IPS-18a (cell line): ENCODE measurements around the gene PAQR5.
"Not testable (repeated sequence)": the region's sequence is repeated elsewhere in the genome, so short reads cannot be mapped to it uniquely, and the experiment has no call there.

Experiments used
- H3K27ac ChIP-seq: one replicate; pipeline ENCODE4 v1.5.1; 2013; ENCODE audit warnings: low read length
- H3K27me3 ChIP-seq: one replicate; pipeline ENCODE4 v1.6.1; 2013; ENCODE audit warnings: mild to moderate bottlenecking, low read length; ENCODE audit not compliant: control insufficient read depth, insufficient read depth
- H3K36me3 ChIP-seq: one replicate; pipeline ENCODE4 v1.6.1; 2013; ENCODE audit warnings: low read depth, low read length; ENCODE audit not compliant: control insufficient read depth
- H3K4me1 ChIP-seq: one replicate; pipeline ENCODE4 v1.6.1; 2013; ENCODE audit warnings: low read depth, low read length; ENCODE audit not compliant: control insufficient read depth
- H3K4me3 ChIP-seq: one replicate; pipeline ENCODE4 v1.5.1; 2013; ENCODE audit warnings: low read length
- H3K9ac ChIP-seq: one replicate; pipeline ENCODE4 v1.6.1; 2013; ENCODE audit warnings: mild to moderate bottlenecking, low read length, moderate library complexity
- H3K9me3 ChIP-seq: one replicate; pipeline ENCODE4 v1.6.1; 2013; ENCODE audit warnings: low read depth, low read length; ENCODE audit not compliant: control insufficient read depth

Gene PAQR5

GRCh38 chr15:69282104-69282743 is 16.5 kb upstream of the PAQR5 start:
- H3K4me3 ChIP-seq: no peak overlapping the region

GRCh38 chr15:69285834-69286233 is 12.9 kb upstream of the PAQR5 start:
- Histone ChIP-seq H3K36me3 (no peaks in the 10 kb centered on the region), H3K27ac (no peak overlapping the region), H3K27me3 (no peaks in the 10 kb centered on the region), H3K4me1 (no peaks in the 10 kb centered on the region), H3K9me3 (no peaks in the 10 kb centered on the region), H3K4me3 (no peak overlapping the region), H3K9ac (no peak overlapping the region)

More at GRCh38 chr15:69282104-69282743, 16.5 kb upstream of the PAQR5 start:
- Histone ChIP-seq H3K4me1 (no peaks in the 10 kb centered on the region), H3K27me3 (no peaks in the 10 kb centered on the region), H3K36me3 (no peaks in the 10 kb centered on the region), H3K9ac (no peak overlapping the region), H3K9me3 (no peaks in the 10 kb centered on the region), H3K27ac (no peak overlapping the region)

DNA sequence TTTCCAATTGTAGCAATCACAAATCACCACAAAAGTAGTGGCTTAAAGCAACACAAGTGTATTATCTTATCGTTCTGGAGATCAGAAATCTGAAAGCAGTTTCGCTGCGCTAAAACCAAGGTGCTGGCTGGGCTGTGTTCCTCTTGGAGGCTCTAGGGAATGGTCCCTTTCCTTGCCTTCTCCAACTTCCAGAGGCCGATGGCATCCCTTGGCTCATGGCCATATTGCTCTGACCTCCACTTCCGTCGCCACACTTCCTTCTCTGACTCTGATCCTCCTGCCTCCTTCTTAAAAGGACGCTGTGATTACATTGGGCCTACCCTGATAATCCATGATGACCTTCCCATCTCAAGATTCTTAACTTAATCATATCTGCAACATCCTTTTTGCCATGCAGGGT is 10.7 kb upstream of the PAQR5 start:
- Histone ChIP-seq H3K27me3 (no peaks in the 10 kb centered on the region), H3K27ac (no peak overlapping the region), H3K4me1 (no peaks in the 10 kb centered on the region), H3K9ac (no peak overlapping the region), H3K9me3 (no peaks in the 10 kb centered on the region), H3K4me3 (no peak overlapping the region), H3K36me3 (no peaks in the 10 kb centered on the region)

- no peak overlapping the region for H3K9ac ChIP-seq
- no peaks in the 10 kb centered on the region for H3K9me3 ChIP-seq
- no peak overlapping the region for H3K27ac ChIP-seq
- H3K4me3 ChIP-seq: no peak overlapping the region
- no peaks in the 10 kb centered on the region for H3K36me3 ChIP-seq
- H3K27me3 ChIP-seq: no peaks in the 10 kb centered on the region
- H3K4me1 ChIP-seq: no peaks in the 10 kb centered on the region
Measured at GRCh38 chr15:69288531-69289341, 10.0 kb upstream of the PAQR5 start.

GRCh38 chr15:69289342-69290146 is 9.2 kb upstream of the PAQR5 start:
- Histone ChIP-seq H3K36me3 (no peaks in the 10 kb centered on the region), H3K4me3 (no peak overlapping the region), H3K9ac (no peak overlapping the region), H3K27ac (no peak overlapping the region), H3K4me1 (no peaks in the 10 kb centered on the region), H3K9me3 (no peaks in the 10 kb centered on the region), H3K27me3 (no peaks in the 10 kb centered on the region)

DNA sequence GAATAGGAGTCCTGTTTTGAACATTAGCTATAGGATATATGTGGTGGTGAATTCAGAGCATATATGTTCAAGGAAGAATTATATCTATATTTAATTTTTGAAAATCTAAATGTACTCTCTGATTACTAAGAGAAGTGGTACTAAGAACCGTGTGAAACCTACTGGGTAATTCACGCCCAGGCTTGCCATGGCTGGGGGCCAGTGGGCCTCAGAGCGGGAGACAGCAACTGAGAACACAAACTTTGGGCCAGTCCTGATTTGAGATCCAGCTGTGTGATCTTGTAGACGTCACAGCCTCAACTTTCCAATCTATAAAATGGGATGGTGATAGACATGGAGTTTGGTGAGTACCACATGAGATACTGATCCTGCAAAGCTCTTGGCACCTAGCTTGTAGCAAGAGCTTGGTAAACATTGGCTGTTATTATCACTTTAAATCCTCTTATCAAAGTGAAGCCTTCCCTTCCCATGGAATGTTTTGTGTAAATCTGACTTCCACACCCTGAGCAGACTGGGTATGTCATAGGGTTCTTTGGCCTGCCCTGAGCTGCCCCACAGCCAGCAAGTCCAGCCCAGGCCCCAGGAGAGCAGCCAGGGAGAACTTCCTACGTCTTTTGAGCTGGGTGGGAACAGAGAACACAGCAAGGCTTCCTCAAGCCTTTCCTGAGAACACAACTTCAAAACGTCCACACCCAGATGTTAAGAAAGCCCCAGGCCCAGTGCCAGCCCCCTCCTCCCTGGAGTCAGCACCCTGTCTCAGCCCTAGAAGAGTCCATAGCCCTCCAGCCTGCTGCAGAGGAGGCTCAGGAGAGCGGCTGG is 8.2 kb upstream of the PAQR5 start:
- Histone ChIP-seq H3K9me3 (no peaks in the 10 kb centered on the region), H3K36me3 (no peaks in the 10 kb centered on the region), H3K4me3 (no peak overlapping the region), H3K27ac (no peak overlapping the region), H3K4me1 (no peaks in the 10 kb centered on the region), H3K9ac (no peak overlapping the region), H3K27me3 (no peaks in the 10 kb centered on the region)

- not testable (repeated sequence) for H3K9me3 ChIP-seq, H3K4me3 ChIP-seq, H3K27ac ChIP-seq, H3K27me3 ChIP-seq, H3K9ac ChIP-seq, H3K4me1 ChIP-seq, H3K36me3 ChIP-seq
Measured at GRCh38 chr15:69291651-69292050, 7.1 kb upstream of the PAQR5 start.

- no peaks in the 10 kb centered on the region for H3K36me3 ChIP-seq
- no peaks in the 10 kb centered on the region for H3K4me1 ChIP-seq
- peaks cover 16% of the 10 kb centered on the region for H3K27me3 ChIP-seq
- no peak overlapping the region for H3K27ac ChIP-seq
- no peak overlapping the region for H3K9ac ChIP-seq
- H3K9me3 ChIP-seq: no peaks in the 10 kb centered on the region
- H3K4me3 ChIP-seq: no peak overlapping the region
Measured at GRCh38 chr15:69292826-69293420, 5.8 kb upstream of the PAQR5 start.

DNA sequence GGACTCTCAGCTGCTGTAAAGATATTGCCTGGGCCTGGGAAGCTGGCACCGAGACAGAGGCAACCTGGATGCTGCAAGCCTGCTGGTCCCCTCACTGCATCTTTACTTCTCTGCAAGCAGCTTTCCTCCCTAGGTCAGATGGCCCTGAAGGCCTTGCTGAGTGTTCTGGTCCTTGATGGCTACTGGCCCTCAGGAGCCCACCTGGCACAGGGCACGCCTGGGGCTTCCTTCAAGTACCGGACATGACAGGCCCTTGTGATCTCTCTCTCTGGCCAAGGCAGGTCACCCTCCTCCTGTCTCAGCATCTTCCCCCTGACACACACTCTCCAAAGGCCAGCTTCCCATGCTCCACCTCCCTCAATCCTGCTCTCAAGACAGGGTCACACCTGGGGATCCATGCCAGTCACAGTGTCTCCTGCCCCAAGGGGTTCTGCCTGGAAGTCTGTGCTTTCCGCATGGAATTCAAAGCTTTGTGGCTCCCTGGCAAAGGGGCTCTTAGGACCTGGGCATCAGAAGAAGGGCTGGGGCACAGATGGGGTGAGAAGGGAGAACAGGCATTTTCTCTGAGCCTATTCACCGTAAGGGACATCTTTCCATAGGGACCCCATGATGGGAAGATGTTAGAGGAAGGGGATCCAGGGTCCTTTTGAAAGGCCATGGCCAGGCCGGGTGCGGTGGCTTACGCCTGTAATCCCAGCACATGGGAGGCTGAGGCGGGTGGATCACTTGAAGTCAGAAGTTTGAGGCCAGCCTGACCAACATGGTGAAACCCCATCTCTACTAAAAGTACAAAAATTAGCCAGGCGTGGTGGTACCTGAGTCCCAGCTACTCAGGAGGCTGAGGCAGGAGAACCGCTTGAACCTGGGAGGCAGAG is 4.7 kb upstream of the PAQR5 start:
- Histone ChIP-seq H3K27me3 (peaks cover 27% of the 10 kb centered on the region), H3K36me3 (no peaks in the 10 kb centered on the region), H3K9ac (no peak overlapping the region), H3K9me3 (no peaks in the 10 kb centered on the region), H3K27ac (no peak overlapping the region), H3K4me3 (no peak overlapping the region), H3K4me1 (no peaks in the 10 kb centered on the region)

GRCh38 chr15:69296606-69297005 is 2.1 kb upstream of the PAQR5 start:
- Histone ChIP-seq H3K9me3 (no peaks in the 10 kb centered on the region), H3K36me3 (no peaks in the 10 kb centered on the region), H3K4me3 (no peak overlapping the region), H3K27ac (no peak overlapping the region), H3K9ac (no peak overlapping the region), H3K27me3 (peaks cover 50% of the 10 kb centered on the region), H3K4me1 (peaks cover 9% of the 10 kb centered on the region)
